Body of pancreas (tissue), 4 donors: Measurements from ENCODE around the gene GLRX3.

Source experiments
- CTCF ChIP-seq, 7 experiments: fragments of 450-650 bp in 4 of 7; fragments of 200-600 bp in 3 of 7; sonication (generic) in 3 of 7; IDR thresholded peaks; one replicate each; pipeline ENCODE4 v1.5.1; 2016 to 2019; ENCODE audit warnings: antibody characterized with exemption in 7 of 7
- POLR2A ChIP-seq, 3 donors: fragments of 450-650 bp; IDR thresholded peaks; one replicate each; pipeline ENCODE4 v1.6.1; 2016; ENCODE audit warnings: antibody characterized with exemption in 3 of 3, mild to moderate bottlenecking in 2 of 3

- TF ChIP-seq CTCF (IDR thresholded peaks at IDR 0.05) (no peak), POLR2A (IDR thresholded peaks at IDR 0.05) (no peak)
These were observed 31.0 kb downstream of the GLRX3 start for GRCh38 chr10:130167193-130167592.
